Vagina (tissue), 2 donors: ENCODE measurements around the gene RBM23. TPM values are rescaled to one million over a fixed set of nuclear protein-coding genes. Genes with fewer than 3 reads are reported as not detected.

ENCODE experiments used
- DNase-seq, 2 donors: peaks; one replicate each; pipeline ENCODE4 v3.0.0-alpha.2; 2017; ENCODE audit errors: extremely low spot score in 2 of 2
- H3K27ac ChIP-seq: fragments of 200-600 bp; sonication (generic); one replicate; pipeline ENCODE4 v1.5.1; 2019
- H3K27me3 ChIP-seq: fragments of 200-600 bp; sonication (generic); one replicate; pipeline ENCODE4 v1.5.1; 2019
- H3K36me3 ChIP-seq, 2 donors: fragments of 200-600 bp; sonication (generic); one replicate each; pipeline ENCODE4 v1.5.1; 2017 to 2019
- H3K4me1 ChIP-seq: fragments of 200-600 bp; sonication (generic); one replicate; pipeline ENCODE4 v1.5.1; 2019
- H3K4me3 ChIP-seq, 2 donors: fragments of 200-600 bp; sonication (generic); 1 replicate in 1 of 2; 2 replicates in 1 of 2; pipeline ENCODE4 v1.5.1; 2016 to 2019
- H3K9me3 ChIP-seq: fragments of 200-600 bp; sonication (generic); one replicate; pipeline ENCODE4 v1.5.1; 2019
- CTCF ChIP-seq, 3 experiments: fragments of 450-650 bp in 2 of 3; fragments of 200-600 bp in 1 of 3; sonication (generic) in 1 of 3; IDR thresholded peaks; one replicate each; pipeline ENCODE4 v1.5.1; 2017 to 2019; ENCODE audit warnings: antibody characterized with exemption in 3 of 3, mild to moderate bottlenecking in 2 of 3, moderate library complexity in 2 of 3
- POLR2A ChIP-seq, 2 donors: fragments of 450-650 bp; IDR thresholded peaks; one replicate each; pipeline ENCODE4 v1.6.1; 2017; ENCODE audit warnings: antibody characterized with exemption in 2 of 2, mild to moderate bottlenecking in 2 of 2, moderate library complexity in 2 of 2
- POLR2AphosphoS5 ChIP-seq, 2 donors: sonication (generic); formaldehyde crosslinking; IDR thresholded peaks; one replicate each; pipeline ENCODE4 v1.9.0; 2017; ENCODE audit warnings: antibody characterized with exemption in 2 of 2, mild to moderate bottlenecking in 2 of 2, low read depth in 1 of 2; ENCODE audit not compliant: insufficient read depth in 1 of 2
- intact Hi-C: fragments of 100-400 bp; cut with DNase I; formaldehyde crosslinking; loops from one replicate; pipeline ENCODE4 v1.15.1; 2023
- small RNA-seq: library from RNA; depleted of rRNA; stranded (forward); fragments of <200 nt; gene quantifications from one replicate; pipeline ENCODE3, GENCODE V24; 2016
- total RNA-seq: library from RNA; depleted of rRNA; stranded (reverse); fragments of >200 nt; gene quantifications from one replicate; pipeline ENCODE4 v1.2.3, GENCODE V29; 2016

Gene RBM23
- total RNA-seq, 1 donor from 2014 or later, result 68.5 TPM

GRCh38 chr14:22845103-22845394 lies 73.9 kb downstream of the RBM23 start:
- intact Hi-C loops, result no loop called here
- Histone ChIP-seq H3K27ac (peak overlapping the region; percentile 96), H3K4me3 (no peak overlapping the region), H3K4me1 (peaks cover 100% of the 10 kb centered on the region), H3K27me3 (no peaks in the 10 kb centered on the region), H3K36me3 (peaks cover 6 to 64% of the 10 kb centered on the region in 2 donors), H3K9me3 (no peaks in the 10 kb centered on the region)
- DNase-seq, result no peak
- TF ChIP-seq POLR2AphosphoS5 (IDR thresholded peaks at IDR 0.05; ENCODE audit: insufficient read depth in 1 of 2, low read depth in 1 of 2) (no peak), CTCF (IDR thresholded peaks at IDR 0.05) (no peak), POLR2A (IDR thresholded peaks at IDR 0.05) (no peak)

GRCh38 chr14:22844221-22845102 lies 74.5 kb downstream of the RBM23 start:
- intact Hi-C loops, result no loop called here

More at GRCh38 chr14:22844221-22845102, 74.5 kb downstream of the RBM23 start:
- no peak for TF ChIP-seq POLR2A (IDR thresholded peaks at IDR 0.05)
- TF ChIP-seq CTCF (IDR thresholded peaks at IDR 0.05), result no peak
- no peak for TF ChIP-seq POLR2AphosphoS5 (IDR thresholded peaks at IDR 0.05; ENCODE audit: insufficient read depth in 1 of 2, low read depth in 1 of 2)
- H3K4me1 ChIP-seq, result peaks cover 99% of the 10 kb centered on the region
- no peaks in the 10 kb centered on the region for H3K9me3 ChIP-seq
- peaks cover 6 to 64% of the 10 kb centered on the region in 2 donors for H3K36me3 ChIP-seq
- H3K4me3 ChIP-seq, result no peak overlapping the region
- no peaks in the 10 kb centered on the region for H3K27me3 ChIP-seq
- no peak for DNase-seq
- peak overlapping the region; percentile 96 for H3K27ac ChIP-seq

Small RNAs within 50 kb of the gene (small RNA-seq; reads per million reads assigned to genes)
- not detected for gene RF00019

Other genes with a start within 250 kb of the RBM23 start
- gene OXA1L, start 152.5 kb downstream of the RBM23 start, total RNA-seq, result 90.8 TPM
- gene SLC7A7, start 103.7 kb downstream of the RBM23 start, total RNA-seq, result 7.4 TPM
- 68.0 TPM for gene MRPL52, start 89.3 kb downstream of the RBM23 start, total RNA-seq
- gene MMP14, start 82.6 kb downstream of the RBM23 start, total RNA-seq, result 187 TPM
- gene LRP10, start 47.4 kb downstream of the RBM23 start, total RNA-seq, result 137 TPM
- 3.9 TPM for gene REM2, start 35.9 kb downstream of the RBM23 start, total RNA-seq
- 65.6 TPM for gene PRMT5, start 10.2 kb upstream of the RBM23 start, total RNA-seq
- gene HAUS4, start 37.9 kb upstream of the RBM23 start, total RNA-seq, result 65.6 TPM
- 21.9 TPM for gene AJUBA, start 63.4 kb upstream of the RBM23 start, total RNA-seq
- gene C14orf93, start 91.0 kb upstream of the RBM23 start, total RNA-seq, result 16.0 TPM
- 92.8 TPM for gene PSMB5, start 115.8 kb upstream of the RBM23 start, total RNA-seq
- not detected for gene PSMB11, start 123.1 kb upstream of the RBM23 start, total RNA-seq
- 5.4 TPM for gene CDH24, start 138.4 kb upstream of the RBM23 start, total RNA-seq
- 121 TPM for gene ACIN1, start 176.0 kb upstream of the RBM23 start, total RNA-seq
- gene C14orf119, start 176.4 kb upstream of the RBM23 start, total RNA-seq, result 13.8 TPM
- not detected for gene CIROP, start 185.8 kb upstream of the RBM23 start, total RNA-seq
- gene CEBPE, start 200.1 kb upstream of the RBM23 start, total RNA-seq, result not detected